ENCODE data around the gene DTWD2. TPM values are rescaled to one million over a fixed set of nuclear protein-coding genes. Genes with fewer than 3 reads are reported as not detected.

The DTWD2 gene
- total and polyA plus RNA-seq, 12 donors = 1.1 to 23.6 (median 8.5) TPM

DNA sequence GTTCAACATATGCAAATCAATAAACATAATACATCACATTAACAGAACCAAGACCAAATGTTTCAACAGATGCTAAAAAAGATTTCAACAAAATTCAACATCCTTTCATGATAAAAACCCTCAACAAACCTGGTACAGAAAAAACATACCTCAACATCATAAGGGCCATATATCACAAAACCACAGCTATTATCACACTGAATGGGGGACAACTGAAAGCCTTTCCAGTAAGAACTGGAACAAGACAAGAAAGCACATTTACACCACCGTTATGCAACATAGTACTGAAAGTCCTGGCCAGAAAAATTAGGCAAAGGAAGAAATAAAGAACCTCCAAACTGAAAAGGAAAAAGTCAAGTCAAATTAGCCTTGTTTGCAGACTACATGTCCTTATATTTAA, 93.6 kb downstream of the DTWD2 start:
- no peak for TF ChIP-seq POLR2A (IDR thresholded peaks at IDR 0.05)
- TF ChIP-seq, protein P1, sequence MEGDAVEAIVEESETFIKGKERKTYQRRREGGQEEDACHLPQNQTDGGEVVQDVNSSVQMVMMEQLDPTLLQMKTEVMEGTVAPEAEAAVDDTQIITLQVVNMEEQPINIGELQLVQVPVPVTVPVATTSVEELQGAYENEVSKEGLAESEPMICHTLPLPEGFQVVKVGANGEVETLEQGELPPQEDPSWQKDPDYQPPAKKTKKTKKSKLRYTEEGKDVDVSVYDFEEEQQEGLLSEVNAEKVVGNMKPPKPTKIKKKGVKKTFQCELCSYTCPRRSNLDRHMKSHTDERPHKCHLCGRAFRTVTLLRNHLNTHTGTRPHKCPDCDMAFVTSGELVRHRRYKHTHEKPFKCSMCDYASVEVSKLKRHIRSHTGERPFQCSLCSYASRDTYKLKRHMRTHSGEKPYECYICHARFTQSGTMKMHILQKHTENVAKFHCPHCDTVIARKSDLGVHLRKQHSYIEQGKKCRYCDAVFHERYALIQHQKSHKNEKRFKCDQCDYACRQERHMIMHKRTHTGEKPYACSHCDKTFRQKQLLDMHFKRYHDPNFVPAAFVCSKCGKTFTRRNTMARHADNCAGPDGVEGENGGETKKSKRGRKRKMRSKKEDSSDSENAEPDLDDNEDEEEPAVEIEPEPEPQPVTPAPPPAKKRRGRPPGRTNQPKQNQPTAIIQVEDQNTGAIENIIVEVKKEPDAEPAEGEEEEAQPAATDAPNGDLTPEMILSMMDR (IDR thresholded peaks at IDR 0.05) = no peak

GRCh38 chr5:118891252-118891651, 97.1 kb downstream of the DTWD2 start:
- no peaks in the 10 kb centered on the region for H3K4me1 ChIP-seq (replicated peaks in 1 of 2)
- TF ChIP-seq POLR2A (IDR thresholded peaks at IDR 0.05) = no peak
- TF ChIP-seq, protein P1 (IDR thresholded peaks at IDR 0.05) = no peak
- H3K9me3 ChIP-seq (replicated peaks in 1 of 3) = no peaks in the 10 kb centered on the region
- intact Hi-C loops (cut with DNase I) = no loop called here
- no peak for DNase-seq
- no peak overlapping the region for H3K27ac ChIP-seq
- WGBS, 4 donors = 90 to 97% (median 94%) methylated on average over 2 of the region's 2 CpGs
- no peaks in the 10 kb centered on the region for H3K27me3 ChIP-seq
- H3K36me3 ChIP-seq (replicated peaks in 1 of 2) = no peaks in the 10 kb centered on the region
- H3K4me3 ChIP-seq = no peak overlapping the region

More for the DNA sequence above, 93.6 kb downstream of the DTWD2 start:
- Histone ChIP-seq H3K4me3 (no peak overlapping the region), H3K36me3 (replicated peaks in 1 of 2) (no peaks in the 10 kb centered on the region), H3K9me3 (replicated peaks in 1 of 3) (no peaks in the 10 kb centered on the region), H3K27me3 (no peaks in the 10 kb centered on the region), H3K4me1 (replicated peaks in 1 of 2) (no peaks in the 10 kb centered on the region), H3K27ac (no peak overlapping the region)
- intact Hi-C loops (cut with DNase I) = no loop called here
- no peak for DNase-seq
- 74 to 86% (median 80%) methylated on average over 1 of the region's 1 CpG for WGBS, 4 donors

GRCh38 chr5:118889165-118889564, 99.2 kb downstream of the DTWD2 start:
- intact Hi-C loops (cut with DNase I) = no loop called here
- DNase-seq = no peak
- H3K36me3 ChIP-seq (replicated peaks in 1 of 2) = no peaks in the 10 kb centered on the region
- no peaks in the 10 kb centered on the region for H3K9me3 ChIP-seq (replicated peaks in 1 of 3)
- no peaks in the 10 kb centered on the region for H3K4me1 ChIP-seq (replicated peaks in 1 of 2)
- H3K27ac ChIP-seq = no peak overlapping the region
- WGBS, 4 donors = 80 to 87% (median 82%) methylated on average over 2 of the region's 2 CpGs
- TF ChIP-seq, protein P1 (IDR thresholded peaks at IDR 0.05) = no peak
- no peak for TF ChIP-seq POLR2A (IDR thresholded peaks at IDR 0.05)
- H3K4me3 ChIP-seq = no peak overlapping the region
- H3K27me3 ChIP-seq = no peaks in the 10 kb centered on the region

- intact Hi-C loops (cut with DNase I) = no loop called here
- 84 to 92% (median 90%) methylated on average over 2 of the region's 2 CpGs for WGBS, 4 donors
- Histone ChIP-seq H3K27ac (no peak overlapping the region), H3K4me1 (replicated peaks in 1 of 2) (no peaks in the 10 kb centered on the region), H3K4me3 (no peak overlapping the region), H3K36me3 (replicated peaks in 1 of 2) (no peaks in the 10 kb centered on the region), H3K27me3 (no peaks in the 10 kb centered on the region), H3K9me3 (replicated peaks in 1 of 3) (no peaks in the 10 kb centered on the region)
- no peak for TF ChIP-seq POLR2A (IDR thresholded peaks at IDR 0.05)
- TF ChIP-seq, protein P1 (IDR thresholded peaks at IDR 0.05) = no peak
- DNase-seq = no peak
Observed at GRCh38 chr5:118888556-118888955, 99.8 kb downstream of the DTWD2 start.

Measured in adrenal gland (tissue), 12 donors.